ENCODE data around the gene ERC2. TPM values are rescaled to one million over a fixed set of nuclear protein-coding genes. Genes with fewer than 3 reads are reported as not detected.
"Not testable (repeated sequence)": the region's sequence is repeated elsewhere in the genome, so short reads cannot be mapped to it uniquely, and the experiment has no call there.

ERC2 gene
- polyA plus RNA-seq, 3 donors, result not detected

DNA sequence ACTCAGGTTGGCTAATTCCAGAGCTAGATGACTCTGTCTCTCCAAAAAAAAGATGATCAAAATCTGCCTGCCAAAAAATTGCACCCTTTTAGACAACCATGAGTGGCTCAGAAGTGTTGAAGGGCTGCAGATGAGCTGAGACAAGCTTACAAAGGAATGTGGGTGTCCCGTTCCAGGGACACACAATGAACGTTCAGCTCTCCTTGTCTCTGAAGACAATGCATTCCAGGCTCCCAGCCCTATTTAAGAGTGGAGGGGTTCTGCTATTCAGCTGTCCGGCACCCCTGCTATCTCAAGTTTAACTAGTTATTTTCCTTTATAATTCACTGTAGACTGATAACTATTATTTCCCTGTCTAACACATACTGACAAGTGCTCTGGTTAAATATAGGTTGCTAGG is 626.1 kb downstream of the ERC2 start:
- H2AFZ ChIP-seq (ENCODE audit: insufficient read depth, low read depth, low read length, poor library complexity, severe bottlenecking), result no peak overlapping the region
- DNase-seq, result no peak
- no peak overlapping the region for H3K9ac ChIP-seq (ENCODE audit: insufficient read depth, low read length, poor library complexity, severe bottlenecking)
- WGBS (ENCODE audit: insufficient coverage), result 86% methylated on average over 2 of the region's 3 CpGs
- H3K9me3 ChIP-seq (replicated peaks in 1 of 2; ENCODE audit: control insufficient read depth in 1 of 2, insufficient read depth in 1 of 2, low read length in 2 of 2), result no peaks in the 10 kb centered on the region
- Mint-ChIP-seq H3K4me3 (no peak overlapping the region), H3K4me1 (no peaks in the 10 kb centered on the region), H3K36me3 (no peaks in the 10 kb centered on the region), H3K9me3 (peaks cover 0 to 8% (median 1%) of the 10 kb centered on the region in 7 donors), H3K27ac (no peak overlapping the region), H3K27me3 (ENCODE audit: low read depth in 3 of 3) (peaks cover 0 to 4% (median 1%) of the 10 kb centered on the region in 3 donors)
- no peaks in the 10 kb centered on the region for H3K36me3 ChIP-seq (replicated peaks in 1 of 2; ENCODE audit: control insufficient read depth in 1 of 2, insufficient read depth in 2 of 2, low read length in 2 of 2)
- TF ChIP-seq, protein P1, sequence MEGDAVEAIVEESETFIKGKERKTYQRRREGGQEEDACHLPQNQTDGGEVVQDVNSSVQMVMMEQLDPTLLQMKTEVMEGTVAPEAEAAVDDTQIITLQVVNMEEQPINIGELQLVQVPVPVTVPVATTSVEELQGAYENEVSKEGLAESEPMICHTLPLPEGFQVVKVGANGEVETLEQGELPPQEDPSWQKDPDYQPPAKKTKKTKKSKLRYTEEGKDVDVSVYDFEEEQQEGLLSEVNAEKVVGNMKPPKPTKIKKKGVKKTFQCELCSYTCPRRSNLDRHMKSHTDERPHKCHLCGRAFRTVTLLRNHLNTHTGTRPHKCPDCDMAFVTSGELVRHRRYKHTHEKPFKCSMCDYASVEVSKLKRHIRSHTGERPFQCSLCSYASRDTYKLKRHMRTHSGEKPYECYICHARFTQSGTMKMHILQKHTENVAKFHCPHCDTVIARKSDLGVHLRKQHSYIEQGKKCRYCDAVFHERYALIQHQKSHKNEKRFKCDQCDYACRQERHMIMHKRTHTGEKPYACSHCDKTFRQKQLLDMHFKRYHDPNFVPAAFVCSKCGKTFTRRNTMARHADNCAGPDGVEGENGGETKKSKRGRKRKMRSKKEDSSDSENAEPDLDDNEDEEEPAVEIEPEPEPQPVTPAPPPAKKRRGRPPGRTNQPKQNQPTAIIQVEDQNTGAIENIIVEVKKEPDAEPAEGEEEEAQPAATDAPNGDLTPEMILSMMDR (IDR thresholded peaks at IDR 0.05), result no peak
- intact Hi-C loops (cut with micrococcal nuclease), result no loop called here
- no peaks in the 10 kb centered on the region for H3K79me2 ChIP-seq (ENCODE audit: insufficient read depth, low read length)
- no peak overlapping the region for H3K4me3 ChIP-seq (replicated peaks in 1 of 3; ENCODE audit: low read depth in 2 of 3, low read length in 3 of 3)
- no peak overlapping the region for H3K4me2 ChIP-seq (replicated peaks; ENCODE audit: extremely low read depth, low read length, poor library complexity, severe bottlenecking)
- H3K27me3 ChIP-seq (ENCODE audit: control insufficient read depth in 2 of 2, insufficient read depth in 2 of 2, low read length in 2 of 2), result no peaks in the 10 kb centered on the region
- H3K4me1 ChIP-seq (ENCODE audit: control insufficient read depth in 1 of 2, insufficient read depth in 2 of 2, low read length in 2 of 2), result no peaks in the 10 kb centered on the region
- no peaks in the 10 kb centered on the region for H4K20me1 ChIP-seq (ENCODE audit: insufficient read depth, low read length)
- H3K27ac ChIP-seq (ENCODE audit: low read depth in 1 of 2, low read length in 2 of 2), result no peak overlapping the region

- H3K27me3 Mint-ChIP-seq (ENCODE audit: low read depth in 3 of 3); intact Hi-C loops (cut with micrococcal nuclease); H3K4me2 ChIP-seq (replicated peaks; ENCODE audit: extremely low read depth, low read length, poor library complexity, severe bottlenecking); H3K4me3 ChIP-seq (replicated peaks in 1 of 3; ENCODE audit: low read depth in 2 of 3, low read length in 3 of 3); H3K4me1 Mint-ChIP-seq; H4K20me1 ChIP-seq (ENCODE audit: insufficient read depth, low read length); H3K27ac Mint-ChIP-seq; H3K27me3 ChIP-seq (ENCODE audit: control insufficient read depth in 2 of 2, insufficient read depth in 2 of 2, low read length in 2 of 2); H3K9ac ChIP-seq (ENCODE audit: insufficient read depth, low read length, poor library complexity, severe bottlenecking); H3K27ac ChIP-seq (ENCODE audit: low read depth in 1 of 2, low read length in 2 of 2); H2AFZ ChIP-seq (ENCODE audit: insufficient read depth, low read depth, low read length, poor library complexity, severe bottlenecking); H3K4me3 Mint-ChIP-seq; H3K36me3 ChIP-seq (replicated peaks in 1 of 2; ENCODE audit: control insufficient read depth in 1 of 2, insufficient read depth in 2 of 2, low read length in 2 of 2); DNase-seq; H3K4me1 ChIP-seq (ENCODE audit: control insufficient read depth in 1 of 2, insufficient read depth in 2 of 2, low read length in 2 of 2); H3K36me3 Mint-ChIP-seq; H3K79me2 ChIP-seq (ENCODE audit: insufficient read depth, low read length): not testable (repeated sequence)
- 93% methylated on average over 9 of the region's 13 CpGs for WGBS (ENCODE audit: insufficient coverage)
- peaks cover 0 to 13% of the 10 kb centered on the region in 2 donors for H3K9me3 ChIP-seq (replicated peaks in 1 of 2; ENCODE audit: control insufficient read depth in 1 of 2, insufficient read depth in 1 of 2, low read length in 2 of 2)
- peaks cover 5 to 19% (median 8%) of the 10 kb centered on the region in 7 donors for H3K9me3 Mint-ChIP-seq
Observed at GRCh38 chr3:55831876-55832275, 636.4 kb downstream of the ERC2 start.

Data from CD14-positive monocyte (primary cell).